ENCODE measurements around the gene LILRB3.
A peak's percentile ranks its signal among the peaks of the same experiment; 100 is the strongest.
"Not testable (repeated sequence)": the region's sequence is repeated elsewhere in the genome, so short reads cannot be mapped to it uniquely, and the experiment has no call there.

Gene LILRB3

GRCh38 chr19:54189145-54189734 is 33.6 kb downstream of the LILRB3 start, which contains the start of gene MBOAT7:
TSS of gene MBOAT7 (minus strand) at chr19:54189580. CDS start at chr19:54188508, 1,072 bp downstream.
- peak in 1 of 4 experiments; percentile 66 for DNase-seq

- DNase-seq: no peak
Observed at GRCh38 chr19:54188215-54188871, 34.5 kb downstream of the LILRB3 start.

- no peak for DNase-seq
Observed at GRCh38 chr19:54186934-54187381, 35.8 kb downstream of the LILRB3 start.

- no peak for DNase-seq
Observed at GRCh38 chr19:54186351-54186750, 36.5 kb downstream of the LILRB3 start.

GRCh38 chr19:54183431-54183830 is 39.4 kb downstream of the LILRB3 start:
- DNase-seq: no peak

- DNase-seq: not testable (repeated sequence)
Observed at GRCh38 chr19:54181894-54182293, 40.9 kb downstream of the LILRB3 start.

GRCh38 chr19:54180691-54181091 is 42.1 kb downstream of the LILRB3 start:
- DNase-seq: no peak

- DNase-seq: no peak
Observed at GRCh38 chr19:54179921-54180461, 42.8 kb downstream of the LILRB3 start.

- DNase-seq: no peak
Observed at GRCh38 chr19:54179262-54179852, 43.5 kb downstream of the LILRB3 start.

- peak in 1 of 4 experiments; percentile 21 for DNase-seq
Observed at GRCh38 chr19:54178581-54179261, 44.1 kb downstream of the LILRB3 start.

GRCh38 chr19:54173951-54174834 is 48.6 kb downstream of the LILRB3 start:
- DNase-seq: no peak

- DNase-seq: no peak
Observed at GRCh38 chr19:54173359-54173699, 49.5 kb downstream of the LILRB3 start.

- DNase-seq: no peak
Observed at GRCh38 chr19:54172471-54173358, 50.1 kb downstream of the LILRB3 start, which contains the start of gene TMC4. TSS of gene TMC4 (minus strand) at chr19:54173160. CDS start at chr19:54173117, 43 bp downstream.

GRCh38 chr19:54171736-54172431 is 50.9 kb downstream of the LILRB3 start:
- not testable (repeated sequence) for DNase-seq

GRCh38 chr19:54169149-54169740 is 53.6 kb downstream of the LILRB3 start:
- no peak for DNase-seq

GRCh38 chr19:54168174-54168917 is 54.5 kb downstream of the LILRB3 start:
- peak; percentile 90 to 97 (median 90) for DNase-seq
